ENCODE data around the gene OXTR.

- TF ChIP-seq EZH2 (IDR thresholded peaks at IDR 0.05; ENCODE audit: insufficient read depth, poor library complexity, severe bottlenecking) = no peak
- TF ChIP-seq EZH2phosphoT487 (IDR thresholded peaks at IDR 0.05; ENCODE audit: insufficient read depth, low read depth) = no peak
Measured at GRCh38 chr3:8766148-8766547, 3.3 kb downstream of the OXTR start.
